GM19238 (cell line): ENCODE results near the gene UBTF.

Source experiments
- DNase-seq: peaks from one replicate; pipeline ENCODE4 v3.0.0; 2011; ENCODE audit warnings: low spot score; ENCODE audit not compliant: insufficient read length

UBTF gene

GRCh38 chr17:44216173-44216572 is 3.3 kb downstream of the UBTF start:
- peak; percentile 57 for DNase-seq

GRCh38 chr17:44214896-44215295 is 4.6 kb downstream of the UBTF start:
- no peak for DNase-seq

- no peak for DNase-seq
Observed at GRCh38 chr17:44214230-44214494, 5.3 kb downstream of the UBTF start.

- DNase-seq = no peak
Observed at GRCh38 chr17:44213403-44214229, 5.9 kb downstream of the UBTF start.

DNA sequence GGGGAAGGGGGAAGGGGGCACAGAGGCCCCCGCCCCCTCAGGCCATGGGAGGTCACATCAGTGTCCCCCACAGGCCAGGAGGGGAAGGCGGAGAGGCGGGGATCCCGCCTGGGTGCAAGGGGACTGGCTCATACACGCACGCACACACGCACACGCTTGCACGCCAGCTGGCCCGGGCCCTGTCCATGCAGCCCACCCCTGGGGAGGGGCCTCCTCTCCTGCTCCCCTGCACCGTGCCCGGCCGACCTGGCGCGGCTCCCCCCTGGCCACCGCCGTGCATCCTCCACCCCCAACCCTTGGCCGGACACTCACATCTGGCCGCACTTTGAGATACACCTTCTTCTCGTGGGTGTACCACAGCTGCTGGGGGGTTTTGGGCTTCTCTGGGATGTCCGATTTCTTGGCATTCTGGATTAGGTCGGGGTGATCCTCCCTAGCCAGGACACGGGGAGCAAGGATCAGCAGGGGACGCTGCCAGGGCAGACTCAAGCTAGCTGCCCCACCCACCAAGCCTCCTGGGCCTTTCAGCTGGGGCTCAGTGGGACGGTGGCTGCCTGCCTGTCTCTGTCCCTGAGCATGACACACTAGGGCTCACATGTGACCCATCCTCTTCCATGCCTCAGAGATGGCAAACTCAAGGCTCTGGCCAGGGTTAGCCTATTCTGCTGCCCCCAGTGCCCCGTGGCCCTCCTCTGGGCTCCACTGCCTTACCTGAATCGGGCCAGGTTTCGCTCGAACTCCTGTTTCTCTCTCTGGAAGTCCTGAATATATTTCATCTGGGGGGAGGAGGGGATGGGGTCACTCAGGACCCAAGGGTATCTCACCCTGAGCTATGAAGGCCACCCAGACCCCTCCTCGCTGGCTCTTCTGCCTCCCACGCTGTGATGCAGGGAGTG is 6.7 kb downstream of the UBTF start:
- no peak for DNase-seq

- no peak for DNase-seq
Observed at GRCh38 chr17:44211281-44212265, 7.9 kb downstream of the UBTF start.

- peak; percentile 95 for DNase-seq
Observed at GRCh38 chr17:44210342-44211192, 8.9 kb downstream of the UBTF start.

GRCh38 chr17:44209786-44210341 is 9.6 kb downstream of the UBTF start:
- DNase-seq = no peak

- DNase-seq = no peak
Observed at GRCh38 chr17:44207743-44208142, 11.7 kb downstream of the UBTF start.

GRCh38 chr17:44207319-44207718 is 12.2 kb downstream of the UBTF start:
- no peak for DNase-seq

- DNase-seq = no peak
Observed at GRCh38 chr17:44206825-44207155, 12.7 kb downstream of the UBTF start.

DNA sequence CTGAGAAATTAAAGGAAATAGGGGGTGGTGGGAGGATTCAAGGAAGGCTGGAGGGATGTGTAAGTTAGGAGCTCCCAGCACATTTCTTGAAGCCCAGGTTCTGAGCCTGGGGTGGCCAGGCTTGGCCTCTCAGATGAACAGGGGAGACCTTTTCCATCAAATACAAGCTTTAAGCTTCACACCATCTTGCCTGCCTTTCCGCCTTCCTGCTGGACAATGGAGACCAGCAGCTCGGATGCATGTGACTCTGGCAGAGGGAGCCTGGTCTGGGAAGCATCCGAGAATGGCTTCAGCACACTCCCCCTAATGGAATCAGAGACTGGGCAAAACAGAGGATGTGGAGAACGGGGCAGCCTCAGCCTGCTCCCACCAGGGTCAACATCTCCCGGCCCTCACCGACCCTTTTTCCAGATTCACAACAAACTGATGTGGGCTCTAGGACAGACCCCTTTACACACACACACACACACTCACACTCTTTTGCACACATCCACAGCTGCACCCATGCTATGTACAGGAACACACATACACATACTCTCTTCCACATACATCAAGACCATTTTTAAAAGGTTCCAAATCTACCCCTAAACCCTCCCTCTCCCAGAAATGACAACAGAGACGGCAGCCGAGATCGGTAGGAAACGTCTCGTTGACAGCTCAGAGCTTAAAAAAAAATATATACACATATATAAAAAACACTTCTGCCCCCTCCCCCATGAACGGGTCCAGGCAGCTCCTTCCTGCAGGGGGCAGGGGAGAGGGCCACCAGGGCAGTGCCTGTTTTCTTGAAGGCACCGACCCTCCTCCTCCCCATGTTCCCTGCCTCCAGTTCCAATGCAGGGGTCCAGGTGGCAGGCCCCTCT is 13.3 kb downstream of the UBTF start:
- DNase-seq = no peak

DNA sequence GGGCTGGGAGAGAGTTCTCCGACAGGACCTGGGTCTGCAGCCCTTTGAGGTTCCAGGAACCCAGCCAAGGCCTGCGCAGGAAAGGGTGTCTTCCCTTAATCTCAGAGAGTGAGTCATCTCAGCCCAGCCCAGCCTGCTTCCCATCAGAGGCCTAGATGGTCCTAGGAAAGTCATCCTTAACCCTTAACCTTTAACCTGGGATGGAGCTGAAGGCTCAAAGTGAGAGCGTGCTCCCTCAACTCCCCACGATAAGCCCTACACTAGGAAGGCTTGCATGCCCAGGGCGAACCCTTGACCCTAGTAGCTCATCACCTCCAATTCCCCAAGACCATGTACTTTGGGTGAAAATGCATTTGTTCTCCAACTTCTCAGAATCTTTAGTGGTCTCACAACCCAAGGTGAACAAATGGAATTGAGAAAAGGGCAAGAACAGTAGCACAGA is 15.0 kb downstream of the UBTF start:
- no peak for DNase-seq

DNA sequence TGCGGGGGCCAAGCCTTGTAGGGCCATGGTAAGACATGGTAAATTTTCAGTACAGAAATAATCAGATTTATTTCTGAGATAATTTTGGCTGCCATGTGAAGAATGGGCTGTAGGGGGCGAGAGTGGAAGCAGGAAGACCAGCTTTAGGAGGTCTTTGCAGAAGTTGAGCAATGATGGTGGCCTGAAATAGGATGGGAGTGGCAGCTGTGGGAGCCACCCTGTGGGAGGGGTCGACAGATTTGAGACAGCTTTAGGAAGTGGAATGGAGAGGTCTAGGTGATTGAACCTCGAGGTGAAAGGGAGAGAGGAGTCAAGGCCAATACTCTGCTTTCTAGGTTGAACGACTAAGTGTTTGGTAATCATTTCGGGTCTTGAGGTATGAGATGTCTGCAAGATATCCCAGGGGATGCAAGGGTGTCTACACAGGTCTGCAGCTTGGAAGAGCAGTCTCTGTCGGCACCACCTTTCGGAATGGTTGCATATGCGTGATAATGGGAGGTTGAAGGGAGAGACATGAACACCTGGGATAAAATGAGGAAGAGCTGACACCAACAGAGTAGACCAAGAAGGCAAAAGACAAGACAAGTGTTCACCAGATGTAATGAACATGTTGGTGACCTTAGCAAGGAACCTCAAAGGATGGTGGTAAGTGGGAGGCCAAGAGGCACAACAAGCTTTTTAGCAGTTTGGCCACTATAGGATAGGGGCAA is 15.6 kb downstream of the UBTF start:
- DNase-seq = peak; percentile 51

GRCh38 chr17:44202756-44203155 is 16.7 kb downstream of the UBTF start:
- DNase-seq = no peak

DNA sequence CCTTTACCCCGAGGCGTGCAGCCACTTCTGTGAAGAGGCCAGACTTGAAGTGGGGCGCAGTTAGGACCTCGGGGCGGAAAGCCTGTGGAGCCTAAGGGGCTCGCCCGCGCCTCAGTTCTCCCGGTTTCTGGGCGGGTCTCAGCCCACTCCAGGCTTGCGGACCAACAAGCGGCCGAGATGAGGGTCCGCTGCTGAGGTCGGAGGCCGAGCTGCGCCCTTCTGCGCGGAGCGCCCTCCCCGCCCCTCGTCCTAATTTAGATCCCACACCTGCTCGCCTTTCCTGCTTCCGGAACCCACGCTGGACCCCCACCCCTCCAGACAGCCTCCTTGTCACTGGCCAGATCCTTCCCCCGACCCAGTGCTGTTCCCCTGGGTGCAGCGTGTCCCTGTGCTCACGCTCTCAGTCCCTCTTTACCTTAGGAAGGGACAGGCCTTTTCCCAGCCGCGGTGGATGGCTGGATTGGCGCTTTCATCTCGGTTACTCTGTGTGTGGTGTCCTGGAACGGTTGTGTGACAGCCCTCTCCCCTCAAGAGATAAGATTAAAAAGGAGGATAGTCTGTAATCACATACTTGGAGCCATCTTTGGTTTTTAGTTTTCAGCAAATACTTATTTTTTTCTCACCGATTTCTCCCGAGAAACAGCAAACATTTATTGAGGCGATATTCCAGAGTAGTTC is 18.9 kb downstream of the UBTF start:
- no peak for DNase-seq

- peak; percentile 98 for DNase-seq
Observed at GRCh38 chr17:44199553-44200477, 19.7 kb downstream of the UBTF start, which contains the start of gene ATXN7L3. Gene ATXN7L3 (minus strand): TSS chr17:44199884. CDS start chr17:44198070, 1,814 bp downstream.
